Measurements from ENCODE around the gene STMN1.

Gene STMN1

GRCh38 chr1:25893116-25893515 lies 13.1 kb downstream of the STMN1 start:
- TF ChIP-seq CTCF (IDR thresholded peaks at IDR 0.05; ENCODE audit: low read depth, low read length) = no peak
- no peaks in the 10 kb centered on the region; the same call in none of the 2 replicates for H3K36me3 ChIP-seq
- H3K27me3 ChIP-seq = no peaks in the 10 kb centered on the region
- H3K4me3 ChIP-seq (ENCODE audit: low read depth, low read length) = no peak overlapping the region
- no peaks in the 10 kb centered on the region for H3K9me3 ChIP-seq
- H3K4me1 ChIP-seq = peaks cover 5% of the 10 kb centered on the region
- DNase-seq = no peak

- H3K36me3 ChIP-seq = no peaks in the 10 kb centered on the region; the same call in 1 of the 2 replicates
- no peaks in the 10 kb centered on the region for H3K9me3 ChIP-seq
- peaks cover 5% of the 10 kb centered on the region for H3K4me1 ChIP-seq
- no peak for TF ChIP-seq CTCF (IDR thresholded peaks at IDR 0.05; ENCODE audit: low read depth, low read length)
- DNase-seq = no peak
- no peaks in the 10 kb centered on the region for H3K27me3 ChIP-seq
- H3K4me3 ChIP-seq (ENCODE audit: low read depth, low read length) = no peak overlapping the region
Observed at GRCh38 chr1:25891606-25892005, 14.6 kb downstream of the STMN1 start.

- Histone ChIP-seq H3K4me3 (ENCODE audit: low read depth, low read length) (no peak overlapping the region), H3K9me3 (no peaks in the 10 kb centered on the region), H3K36me3 (no peaks in the 10 kb centered on the region), H3K27me3 (no peaks in the 10 kb centered on the region), H3K4me1 (no peaks in the 10 kb centered on the region)
- TF ChIP-seq CTCF (IDR thresholded peaks at IDR 0.05; ENCODE audit: low read depth, low read length) = no peak
- no peak for DNase-seq
Observed at GRCh38 chr1:25890239-25891034, 15.8 kb downstream of the STMN1 start.

GRCh38 chr1:25889470-25889869 lies 16.7 kb downstream of the STMN1 start:
- DNase-seq = no peak
- TF ChIP-seq CTCF (IDR thresholded peaks at IDR 0.05; ENCODE audit: low read depth, low read length) = no peak
- no peaks in the 10 kb centered on the region for H3K4me1 ChIP-seq

GRCh38 chr1:25888426-25888987 lies 17.7 kb downstream of the STMN1 start:
- Histone ChIP-seq H3K36me3 (no peaks in the 10 kb centered on the region), H3K4me3 (ENCODE audit: low read depth, low read length) (no peak overlapping the region), H3K9me3 (no peaks in the 10 kb centered on the region), H3K4me1 (no peaks in the 10 kb centered on the region), H3K27me3 (no peaks in the 10 kb centered on the region)
- DNase-seq = no peak
- TF ChIP-seq CTCF (IDR thresholded peaks at IDR 0.05; ENCODE audit: low read depth, low read length) = no peak

More at GRCh38 chr1:25889470-25889869, 16.7 kb downstream of the STMN1 start:
- Histone ChIP-seq H3K36me3 (no peaks in the 10 kb centered on the region), H3K9me3 (no peaks in the 10 kb centered on the region), H3K27me3 (no peaks in the 10 kb centered on the region), H3K4me3 (ENCODE audit: low read depth, low read length) (no peak overlapping the region)

GRCh38 chr1:25885602-25886001 lies 20.6 kb downstream of the STMN1 start:
- no peak for DNase-seq
- Histone ChIP-seq H3K36me3 (no peaks in the 10 kb centered on the region), H3K4me1 (no peaks in the 10 kb centered on the region), H3K9me3 (no peaks in the 10 kb centered on the region), H3K4me3 (ENCODE audit: low read depth, low read length) (no peak overlapping the region), H3K27me3 (no peaks in the 10 kb centered on the region)
- no peak for TF ChIP-seq CTCF (IDR thresholded peaks at IDR 0.05; ENCODE audit: low read depth, low read length)

All from BE2C (cell line).